Sigmoid colon (tissue), 7 donors: Measurements from ENCODE around the gene BNIPL. TPM values are rescaled to one million over a fixed set of nuclear protein-coding genes. Genes with fewer than 3 reads are reported as not detected.

Source experiments
- DNase-seq: peaks from one replicate; pipeline ENCODE4 v3.0.0-alpha.2; 2019
- H3K27ac ChIP-seq, 4 donors: fragments of 200-600 bp; sonication (generic); one replicate each; pipeline ENCODE4 v1.5.1; 2016 to 2019; ENCODE audit warnings: mild to moderate bottlenecking in 1 of 4
- H3K27me3 ChIP-seq, 3 donors: fragments of 200-600 bp; sonication (generic); one replicate each; pipeline ENCODE4 v1.5.1; 2019; ENCODE audit warnings: mild to moderate bottlenecking in 1 of 3
- H3K36me3 ChIP-seq, 4 donors: fragments of 200-600 bp; sonication (generic); one replicate each; pipeline ENCODE4 v1.5.1; 2016 to 2019
- H3K4me1 ChIP-seq, 4 donors: fragments of 200-600 bp; sonication (generic); one replicate each; pipeline ENCODE4 v1.5.1; 2017 to 2019
- H3K4me3 ChIP-seq, 4 donors: fragments of 200-600 bp; sonication (generic); one replicate each; pipeline ENCODE4 v1.5.1; 2017 to 2019; ENCODE audit warnings: mild to moderate bottlenecking in 2 of 4, moderate library complexity in 1 of 4
- H3K9me3 ChIP-seq, 4 donors: fragments of 200-600 bp in 3 of 4; sonication (generic) in 3 of 4; one replicate each; pipeline versions ENCODE4 v1.5.1 to v1.6.1; 2013 to 2019
- EP300 ChIP-seq, 4 donors: sonication (generic); formaldehyde crosslinking; IDR thresholded peaks; one replicate each; pipeline ENCODE4 v1.6.1; 2017; ENCODE audit warnings: antibody characterized with exemption in 4 of 4
- POLR2A ChIP-seq, 2 donors: fragments of 450-650 bp; IDR thresholded peaks; one replicate each; pipeline ENCODE4 v1.6.1; 2016; ENCODE audit warnings: antibody characterized with exemption in 2 of 2, mild to moderate bottlenecking in 2 of 2, moderate library complexity in 2 of 2
- POLR2AphosphoS5 ChIP-seq, 4 donors: sonication (generic); formaldehyde crosslinking; IDR thresholded peaks; one replicate each; pipeline ENCODE4 v1.6.1; 2017; ENCODE audit warnings: antibody characterized with exemption in 4 of 4
- WGBS, 2 donors: extraction: QIAGEN DNeasy Blood & Tissue Kit; methylation state at CpG; one replicate each; pipeline ENCODE4 v1.1.7; 2013; 5-methylcytosine and 5-hydroxymethylcytosine counted together
- intact Hi-C: fragments of 100-400 bp; cut with DNase I; formaldehyde crosslinking; loops from one replicate; pipeline ENCODE4 v1.15.1; 2023
- polyA plus RNA-seq, 3 donors: library from polyadenylated mRNA; stranded (reverse); fragments of 200-250 nt; gene quantifications; one replicate each; pipeline ENCODE4 v1.2.3, GENCODE V29; 2013
- total RNA-seq, 4 donors: library from RNA; depleted of rRNA; stranded (reverse); fragments of >200 nt; gene quantifications; one replicate each; pipeline ENCODE4 v1.1.0, GENCODE V29; 2016
- TF ChIP-seq, protein P1 (sequence below), 4 experiments: fragments of 450-650 bp in 3 of 4; fragments of 200-600 bp in 1 of 4; IDR thresholded peaks; one replicate each; pipeline ENCODE4 v1.5.1; 2016 to 2019; ENCODE audit warnings: antibody characterized with exemption in 4 of 4, mild to moderate bottlenecking in 3 of 4, moderate library complexity in 2 of 4
- donor health status: healthy with polysubstance abuse.
- donor health status: Bipolar disorder and iron deficiency.
- donor health status: healthy.

Gene BNIPL
- total and polyA plus RNA-seq, 7 donors = 0.28 to 0.47 (median 0.36) TPM; not detected in 4

DNA sequence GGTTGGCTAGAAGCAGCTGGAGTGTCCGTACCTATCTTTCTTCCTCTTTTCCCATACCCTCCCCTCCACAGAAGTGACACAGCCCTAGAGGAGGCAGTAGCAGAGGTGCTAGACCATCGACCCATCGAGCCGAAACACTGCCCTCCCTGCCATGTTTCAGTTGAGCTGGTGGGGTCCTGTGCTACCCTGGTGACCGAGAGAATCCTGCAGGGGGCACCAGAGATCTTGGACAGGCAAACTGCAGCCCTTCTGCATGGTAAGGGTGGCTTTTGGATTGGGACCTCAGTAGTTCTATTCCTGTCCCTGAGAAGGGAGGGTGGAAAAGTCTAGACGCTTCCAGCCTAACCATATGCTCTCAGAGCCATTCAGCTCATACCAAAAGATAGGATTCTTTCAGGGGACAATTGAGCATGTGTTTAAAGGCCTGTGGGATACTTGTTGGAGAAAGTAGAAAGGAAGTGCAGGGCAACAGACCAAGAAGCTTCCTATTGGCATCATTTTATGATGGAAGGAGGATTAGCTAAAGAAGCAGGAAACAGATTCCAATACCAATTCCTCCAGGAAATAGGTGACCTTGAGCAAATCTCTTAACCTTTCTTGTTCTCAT, 11.7 kb upstream of the BNIPL start:
- Histone ChIP-seq H3K27me3 (no peaks in the 10 kb centered on the region), H3K9me3 (no peaks in the 10 kb centered on the region), H3K36me3 (peaks cover 16 to 56% (median 33%) of the 10 kb centered on the region in 4 donors), H3K4me3 (no peak overlapping the region), H3K27ac (peak overlapping the region; percentile 11 to 66 (median 35)), H3K4me1 (peaks cover 0 to 17% (median 10%) of the 10 kb centered on the region in 4 donors)
- intact Hi-C loops = loop anchor here (5.0 kb wide), 1 partner anchor 133 kb away; the partner anchor contains the start of gene TNFAIP8L2
- peak in 1 of 4 donors; percentile 19 for TF ChIP-seq POLR2AphosphoS5 (IDR thresholded peaks at IDR 0.05)
- no peak for TF ChIP-seq EP300 (IDR thresholded peaks at IDR 0.05)
- TF ChIP-seq, protein P1, sequence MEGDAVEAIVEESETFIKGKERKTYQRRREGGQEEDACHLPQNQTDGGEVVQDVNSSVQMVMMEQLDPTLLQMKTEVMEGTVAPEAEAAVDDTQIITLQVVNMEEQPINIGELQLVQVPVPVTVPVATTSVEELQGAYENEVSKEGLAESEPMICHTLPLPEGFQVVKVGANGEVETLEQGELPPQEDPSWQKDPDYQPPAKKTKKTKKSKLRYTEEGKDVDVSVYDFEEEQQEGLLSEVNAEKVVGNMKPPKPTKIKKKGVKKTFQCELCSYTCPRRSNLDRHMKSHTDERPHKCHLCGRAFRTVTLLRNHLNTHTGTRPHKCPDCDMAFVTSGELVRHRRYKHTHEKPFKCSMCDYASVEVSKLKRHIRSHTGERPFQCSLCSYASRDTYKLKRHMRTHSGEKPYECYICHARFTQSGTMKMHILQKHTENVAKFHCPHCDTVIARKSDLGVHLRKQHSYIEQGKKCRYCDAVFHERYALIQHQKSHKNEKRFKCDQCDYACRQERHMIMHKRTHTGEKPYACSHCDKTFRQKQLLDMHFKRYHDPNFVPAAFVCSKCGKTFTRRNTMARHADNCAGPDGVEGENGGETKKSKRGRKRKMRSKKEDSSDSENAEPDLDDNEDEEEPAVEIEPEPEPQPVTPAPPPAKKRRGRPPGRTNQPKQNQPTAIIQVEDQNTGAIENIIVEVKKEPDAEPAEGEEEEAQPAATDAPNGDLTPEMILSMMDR (IDR thresholded peaks at IDR 0.05) = peak in 3 of 4 experiments; percentile 66 to 71 (median 71)
- DNase-seq = peak; percentile 89
- 32 to 40% methylated on average over 6 of the region's 6 CpGs for WGBS, 2 donors

DNA sequence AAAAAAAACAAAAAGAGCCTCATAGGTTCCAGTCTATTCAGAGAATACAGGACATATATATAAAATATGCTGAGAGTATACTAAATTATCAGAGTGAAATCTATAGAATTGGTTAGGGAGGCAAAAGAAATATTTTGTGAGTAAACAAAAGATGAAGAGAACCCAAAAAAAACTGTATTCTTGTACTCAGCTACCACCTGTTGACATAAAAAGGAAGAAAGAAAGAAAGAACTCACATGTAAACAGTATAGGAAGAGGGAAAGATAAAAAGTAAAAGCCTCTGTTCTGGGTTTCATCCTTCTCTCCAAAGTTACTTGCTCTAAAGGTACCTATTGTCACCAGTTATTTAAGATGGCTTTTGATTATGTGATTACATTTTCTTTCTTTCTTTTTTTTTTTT, 9.9 kb upstream of the BNIPL start:
- Histone ChIP-seq H3K27me3 (no peaks in the 10 kb centered on the region), H3K4me3 (no peak overlapping the region), H3K36me3 (peaks cover 16 to 62% (median 44%) of the 10 kb centered on the region in 4 donors), H3K4me1 (peaks cover 0 to 17% (median 10%) of the 10 kb centered on the region in 4 donors), H3K27ac (no peak overlapping the region), H3K9me3 (no peaks in the 10 kb centered on the region)
- intact Hi-C loops = no loop called here
- TF ChIP-seq POLR2A (IDR thresholded peaks at IDR 0.05) (no peak), POLR2AphosphoS5 (IDR thresholded peaks at IDR 0.05) (no peak), EP300 (IDR thresholded peaks at IDR 0.05) (no peak)
- TF ChIP-seq, protein P1 (IDR thresholded peaks at IDR 0.05) = no peak
- no peak for DNase-seq

DNA sequence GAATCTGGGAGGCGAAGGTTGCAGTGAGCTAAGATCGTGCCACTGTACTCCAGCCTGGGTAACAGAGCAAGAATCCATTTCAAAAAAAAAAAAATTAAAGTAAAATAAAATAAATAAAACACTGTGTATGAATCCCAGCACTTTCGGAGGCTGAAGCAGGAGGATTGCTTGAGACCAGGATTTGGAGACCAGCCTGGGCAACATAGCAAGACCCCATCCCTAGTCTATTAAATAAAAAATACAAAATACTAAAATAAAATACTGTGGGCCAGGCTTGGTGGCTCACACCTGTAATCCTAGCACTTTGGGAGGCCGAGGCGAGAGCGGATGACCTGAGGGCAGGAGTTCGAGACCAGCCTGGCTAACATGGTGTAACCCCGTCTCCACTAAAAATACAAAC, 4.2 kb upstream of the BNIPL start:
- WGBS, 2 donors = 98% methylated on average over 8 of the region's 8 CpGs
- Histone ChIP-seq H3K27ac (no peak overlapping the region), H3K36me3 (peaks cover 13 to 79% (median 42%) of the 10 kb centered on the region in 4 donors)

DNA sequence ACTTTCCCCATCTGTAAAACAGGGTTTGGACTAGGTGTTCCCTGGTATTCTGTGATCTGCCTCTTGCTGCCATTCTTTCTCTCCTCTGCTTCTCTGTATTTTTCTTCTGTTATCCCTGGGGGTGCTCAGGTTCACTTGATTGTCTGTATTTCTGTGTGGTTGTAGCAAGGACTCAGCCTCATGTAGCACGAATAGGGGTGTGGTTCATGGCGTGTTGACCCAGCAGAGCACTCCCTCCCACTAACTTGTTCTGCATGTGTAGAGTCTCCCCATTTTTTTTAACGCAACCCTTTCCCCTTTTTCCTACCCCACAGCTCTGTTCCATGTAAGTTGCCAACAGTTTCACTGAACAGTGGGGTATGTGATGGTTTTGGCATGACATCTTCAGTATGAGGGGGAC, 1.2 kb upstream of the BNIPL start:
- TF ChIP-seq, protein P1 (IDR thresholded peaks at IDR 0.05) = no peak
- TF ChIP-seq POLR2AphosphoS5 (IDR thresholded peaks at IDR 0.05) = no peak
- TF ChIP-seq POLR2A (IDR thresholded peaks at IDR 0.05) = no peak
- TF ChIP-seq EP300 (IDR thresholded peaks at IDR 0.05) = no peak
- Histone ChIP-seq H3K36me3 (peaks cover 0 to 52% (median 23%) of the 10 kb centered on the region in 4 donors), H3K4me3 (no peak overlapping the region), H3K4me1 (no peaks in the 10 kb centered on the region), H3K9me3 (no peaks in the 10 kb centered on the region), H3K27me3 (no peaks in the 10 kb centered on the region), H3K27ac (no peak overlapping the region)
- DNase-seq = no peak
- intact Hi-C loops = no loop called here
- 66 to 87% methylated on average over 3 of the region's 3 CpGs for WGBS, 2 donors

More for the DNA sequence above, 4.2 kb upstream of the BNIPL start:
- DNase-seq = no peak
- no peaks in the 10 kb centered on the region for H3K9me3 ChIP-seq
- H3K4me3 ChIP-seq = no peak overlapping the region
- TF ChIP-seq POLR2A (IDR thresholded peaks at IDR 0.05) (no peak), EP300 (IDR thresholded peaks at IDR 0.05) (no peak), POLR2AphosphoS5 (IDR thresholded peaks at IDR 0.05) (no peak)
- H3K27me3 ChIP-seq = no peaks in the 10 kb centered on the region
- intact Hi-C loops = no loop called here
- no peaks in the 10 kb centered on the region for H3K4me1 ChIP-seq

DNA sequence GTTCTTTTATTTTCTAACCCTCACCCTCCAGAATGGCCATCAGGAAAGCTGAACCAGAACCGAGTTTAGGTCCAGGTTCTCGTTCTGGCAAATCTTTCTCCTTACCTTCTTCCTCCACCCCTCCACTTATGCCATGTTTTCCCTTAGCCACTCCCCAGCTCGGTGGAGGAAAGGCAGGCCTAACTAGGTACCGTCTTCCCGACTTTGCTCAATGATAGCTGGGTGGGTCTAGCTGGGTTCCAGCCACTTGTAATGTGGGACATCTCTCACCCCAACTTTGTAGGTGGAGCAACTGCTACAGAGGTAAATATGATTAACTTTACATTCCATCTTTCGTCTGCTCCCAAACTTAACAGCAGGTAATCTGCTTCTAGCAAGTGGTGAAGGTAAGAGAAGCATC, 646 bp downstream of the BNIPL start:
- Histone ChIP-seq H3K9me3 (no peaks in the 10 kb centered on the region), H3K4me1 (no peaks in the 10 kb centered on the region), H3K27ac (no peak overlapping the region), H3K36me3 (peaks cover 0 to 33% (median 11%) of the 10 kb centered on the region in 4 donors), H3K4me3 (no peak overlapping the region), H3K27me3 (no peaks in the 10 kb centered on the region)
- DNase-seq = peak; percentile 15
- intact Hi-C loops = no loop called here
- WGBS, 2 donors = 80 to 84% methylated on average over 6 of the region's 6 CpGs
- TF ChIP-seq POLR2AphosphoS5 (IDR thresholded peaks at IDR 0.05) (no peak), EP300 (IDR thresholded peaks at IDR 0.05) (no peak), POLR2A (IDR thresholded peaks at IDR 0.05) (no peak)
- TF ChIP-seq, protein P1 (IDR thresholded peaks at IDR 0.05) = no peak
